BE2C (cell line): ENCODE results near the gene TTI1.
A peak's percentile ranks its signal among the peaks of the same experiment; 100 is the strongest.

ENCODE experiments used
- DNase-seq: peaks from one replicate; pipeline ENCODE4 v3.0.0-alpha.2; 2020
- H3K27me3 ChIP-seq: fragments of 250-450 bp; sonication (Bioruptor Pico); 2 replicates; pipeline ENCODE4 v1.5.1; 2020; ENCODE audit warnings: mild to moderate bottlenecking
- H3K36me3 ChIP-seq: fragments of 250-450 bp; sonication (Bioruptor Pico); 2 replicates; pipeline ENCODE4 v1.5.1; 2020; ENCODE audit warnings: mild to moderate bottlenecking
- H3K4me1 ChIP-seq: fragments of 250-450 bp; sonication (Bioruptor Pico); 2 replicates; pipeline ENCODE4 v1.5.1; 2020
- H3K4me3 ChIP-seq: 2 replicates; pipeline ENCODE4 v1.5.1; 2011; ENCODE audit warnings: low read depth, low read length
- H3K9me3 ChIP-seq: fragments of 250-450 bp; sonication (Bioruptor Pico); 2 replicates; pipeline ENCODE4 v1.5.1; 2020
- TF ChIP-seq, protein P1 (sequence below): IDR thresholded peaks from 2 replicates; pipeline ENCODE4 v1.5.1; 2012; ENCODE audit warnings: mild to moderate bottlenecking, low read depth, low read length

The TTI1 gene

GRCh38 chr20:38075161-38075998 is 42.1 kb upstream of the TTI1 start:
- peaks cover 73% of the 10 kb centered on the region for H3K36me3 ChIP-seq
- H3K4me3 ChIP-seq: no peak overlapping the region
- DNase-seq: no peak
- TF ChIP-seq, protein P1, sequence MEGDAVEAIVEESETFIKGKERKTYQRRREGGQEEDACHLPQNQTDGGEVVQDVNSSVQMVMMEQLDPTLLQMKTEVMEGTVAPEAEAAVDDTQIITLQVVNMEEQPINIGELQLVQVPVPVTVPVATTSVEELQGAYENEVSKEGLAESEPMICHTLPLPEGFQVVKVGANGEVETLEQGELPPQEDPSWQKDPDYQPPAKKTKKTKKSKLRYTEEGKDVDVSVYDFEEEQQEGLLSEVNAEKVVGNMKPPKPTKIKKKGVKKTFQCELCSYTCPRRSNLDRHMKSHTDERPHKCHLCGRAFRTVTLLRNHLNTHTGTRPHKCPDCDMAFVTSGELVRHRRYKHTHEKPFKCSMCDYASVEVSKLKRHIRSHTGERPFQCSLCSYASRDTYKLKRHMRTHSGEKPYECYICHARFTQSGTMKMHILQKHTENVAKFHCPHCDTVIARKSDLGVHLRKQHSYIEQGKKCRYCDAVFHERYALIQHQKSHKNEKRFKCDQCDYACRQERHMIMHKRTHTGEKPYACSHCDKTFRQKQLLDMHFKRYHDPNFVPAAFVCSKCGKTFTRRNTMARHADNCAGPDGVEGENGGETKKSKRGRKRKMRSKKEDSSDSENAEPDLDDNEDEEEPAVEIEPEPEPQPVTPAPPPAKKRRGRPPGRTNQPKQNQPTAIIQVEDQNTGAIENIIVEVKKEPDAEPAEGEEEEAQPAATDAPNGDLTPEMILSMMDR: no peak
- no peaks in the 10 kb centered on the region for H3K27me3 ChIP-seq
- no peaks in the 10 kb centered on the region for H3K4me1 ChIP-seq
- peaks cover 7% of the 10 kb centered on the region for H3K9me3 ChIP-seq

- Histone ChIP-seq H3K36me3 (peaks cover 87% of the 10 kb centered on the region), H3K4me3 (no peak overlapping the region), H3K4me1 (peaks cover under 1% of the 10 kb centered on the region; the same call in 1 of the 2 replicates)
These were observed 40.2 kb upstream of the TTI1 start for GRCh38 chr20:38073307-38074071.

GRCh38 chr20:38072898-38073297 is 39.6 kb upstream of the TTI1 start:
- H3K36me3 ChIP-seq: peaks cover 91% of the 10 kb centered on the region
- peaks cover 7% of the 10 kb centered on the region for H3K9me3 ChIP-seq
- DNase-seq: no peak
- TF ChIP-seq, protein P1: no peak
- no peaks in the 10 kb centered on the region for H3K27me3 ChIP-seq
- peaks cover 7% of the 10 kb centered on the region for H3K4me1 ChIP-seq
- no peak overlapping the region for H3K4me3 ChIP-seq

More at GRCh38 chr20:38073307-38074071, 40.2 kb upstream of the TTI1 start:
- no peak for DNase-seq
- H3K9me3 ChIP-seq: peaks cover 7% of the 10 kb centered on the region
- TF ChIP-seq, protein P1: peak; percentile 72
- H3K27me3 ChIP-seq: no peaks in the 10 kb centered on the region

DNA sequence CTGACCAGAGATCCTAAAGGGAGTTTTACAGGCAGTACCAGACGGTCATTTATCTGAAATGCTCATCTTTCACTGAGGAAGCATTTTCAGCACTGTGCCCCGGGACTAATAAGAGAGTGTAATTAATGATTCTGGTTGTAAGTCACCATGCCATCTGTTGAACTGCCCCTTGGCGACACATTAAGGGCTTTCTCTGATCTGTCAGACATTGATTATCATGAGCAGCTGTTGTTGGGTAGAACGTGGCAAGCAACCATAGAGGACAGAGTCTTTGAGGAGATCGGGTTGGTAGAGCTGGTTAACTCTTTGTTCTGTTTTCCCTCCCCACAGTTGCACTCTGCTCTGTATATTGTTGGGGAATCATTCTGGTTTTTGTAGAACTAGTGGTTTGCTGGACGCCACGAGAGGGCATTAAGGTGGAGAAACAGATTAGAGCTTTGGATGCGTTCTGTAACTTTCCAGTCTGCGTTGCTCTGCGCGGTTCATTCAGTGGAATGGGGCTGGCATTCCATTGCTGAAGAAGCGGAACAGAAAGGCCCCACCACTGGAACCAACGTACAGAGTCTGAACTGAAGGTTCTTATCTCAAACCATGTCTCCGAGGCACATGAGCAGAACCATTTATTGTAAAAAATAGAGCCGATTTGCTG is 34.6 kb upstream of the TTI1 start:
- H3K4me1 ChIP-seq: peaks cover 17% of the 10 kb centered on the region
- H3K27me3 ChIP-seq: no peaks in the 10 kb centered on the region
- TF ChIP-seq, protein P1: peak; percentile 29; the same call in 1 of the 2 replicates
- H3K4me3 ChIP-seq: peak overlapping the region; percentile 30
- DNase-seq: peak; percentile 61
- H3K9me3 ChIP-seq: peaks cover 3% of the 10 kb centered on the region; the same call in 1 of the 2 replicates
- peaks cover 90% of the 10 kb centered on the region for H3K36me3 ChIP-seq

DNA sequence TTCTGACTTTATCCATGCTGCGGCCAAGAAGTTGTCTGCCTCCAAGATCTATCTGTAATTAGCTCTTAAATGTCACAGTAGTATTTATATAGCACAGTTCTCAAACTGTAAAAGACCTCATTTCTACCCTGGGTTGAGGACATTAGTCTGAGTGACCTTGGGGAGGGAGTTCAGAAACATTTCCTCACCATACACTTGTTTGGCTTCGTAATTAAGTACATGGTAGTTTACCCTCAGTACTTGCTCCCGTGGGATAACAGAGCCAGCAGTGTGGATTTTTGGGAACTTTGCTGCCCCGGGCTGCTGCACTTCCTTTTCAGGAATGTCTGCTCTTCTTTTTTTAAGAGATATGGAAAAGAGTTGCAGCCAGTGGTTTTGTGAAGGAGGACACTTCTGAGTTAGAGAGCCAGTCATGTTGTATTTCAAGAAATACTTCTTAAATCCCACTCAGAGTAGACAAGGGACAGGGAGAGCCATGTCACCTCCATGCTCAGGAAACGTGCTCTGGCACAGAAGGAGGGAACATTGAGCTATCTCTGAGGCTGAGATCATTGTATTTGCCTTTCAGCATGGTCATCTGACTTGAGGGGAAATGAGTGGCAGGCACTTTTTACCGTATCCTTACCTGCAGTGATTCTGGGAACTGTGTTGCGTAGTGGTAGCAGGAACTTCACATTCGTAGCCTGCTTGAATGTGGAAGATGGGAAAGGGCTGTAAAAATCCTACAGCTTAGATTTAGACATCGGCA is 33.9 kb upstream of the TTI1 start:
- DNase-seq: no peak
- H3K27me3 ChIP-seq: no peaks in the 10 kb centered on the region
- peaks cover 88% of the 10 kb centered on the region for H3K36me3 ChIP-seq
- H3K4me1 ChIP-seq: peaks cover 17% of the 10 kb centered on the region
- TF ChIP-seq, protein P1: no peak
- H3K4me3 ChIP-seq: peak overlapping the region; percentile 30
- H3K9me3 ChIP-seq: peaks cover 3% of the 10 kb centered on the region; the same call in 1 of the 2 replicates
